A549 (cell line): ENCODE results near the gene FAM227B.

ENCODE experiments used
- EP300 ChIP-seq, 2 experiments: fragments of >200 bp; sonication (Bioruptor Twin); formaldehyde crosslinking; IDR thresholded peaks; 2 replicates in 1 of 2; 3 replicates in 1 of 2; pipeline ENCODE4 v1.6.1; 2016 to 2017
- TF ChIP-seq, protein P1 (sequence below): fragments of >200 bp; sonication (Bioruptor Twin); formaldehyde crosslinking; IDR thresholded peaks from 3 replicates; pipeline ENCODE4 v1.5.1; 2016

DNA sequence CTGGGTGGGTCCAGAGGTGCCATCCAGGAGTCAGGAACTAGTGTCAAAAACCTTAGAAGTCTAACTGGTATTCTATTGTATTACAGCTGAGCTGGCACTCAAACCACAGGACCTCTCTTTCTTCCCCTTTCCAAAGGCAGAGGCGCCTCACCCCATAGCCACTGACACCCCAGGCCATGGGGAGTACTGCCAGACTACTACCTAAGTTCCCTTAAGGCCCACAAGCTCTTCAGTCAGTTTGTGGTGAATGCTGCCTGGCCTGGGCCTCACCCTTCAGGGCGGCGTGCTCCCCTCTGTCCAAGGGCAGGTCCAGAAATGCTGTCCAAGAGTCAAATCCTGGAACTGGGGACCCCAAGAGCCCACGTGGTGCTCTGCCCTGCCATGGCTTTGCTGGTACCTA, 240.6 kb downstream of the FAM227B start:
- TF ChIP-seq, protein P1, sequence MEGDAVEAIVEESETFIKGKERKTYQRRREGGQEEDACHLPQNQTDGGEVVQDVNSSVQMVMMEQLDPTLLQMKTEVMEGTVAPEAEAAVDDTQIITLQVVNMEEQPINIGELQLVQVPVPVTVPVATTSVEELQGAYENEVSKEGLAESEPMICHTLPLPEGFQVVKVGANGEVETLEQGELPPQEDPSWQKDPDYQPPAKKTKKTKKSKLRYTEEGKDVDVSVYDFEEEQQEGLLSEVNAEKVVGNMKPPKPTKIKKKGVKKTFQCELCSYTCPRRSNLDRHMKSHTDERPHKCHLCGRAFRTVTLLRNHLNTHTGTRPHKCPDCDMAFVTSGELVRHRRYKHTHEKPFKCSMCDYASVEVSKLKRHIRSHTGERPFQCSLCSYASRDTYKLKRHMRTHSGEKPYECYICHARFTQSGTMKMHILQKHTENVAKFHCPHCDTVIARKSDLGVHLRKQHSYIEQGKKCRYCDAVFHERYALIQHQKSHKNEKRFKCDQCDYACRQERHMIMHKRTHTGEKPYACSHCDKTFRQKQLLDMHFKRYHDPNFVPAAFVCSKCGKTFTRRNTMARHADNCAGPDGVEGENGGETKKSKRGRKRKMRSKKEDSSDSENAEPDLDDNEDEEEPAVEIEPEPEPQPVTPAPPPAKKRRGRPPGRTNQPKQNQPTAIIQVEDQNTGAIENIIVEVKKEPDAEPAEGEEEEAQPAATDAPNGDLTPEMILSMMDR, result no peak
- TF ChIP-seq EP300 (IDR thresholded peaks at IDR 0.05), result no peak
